ENCODE measurements around the gene AMDHD2. TPM values are rescaled to one million over a fixed set of nuclear protein-coding genes. Genes with fewer than 3 reads are reported as not detected.

The AMDHD2 gene
- total RNA-seq, 4 donors from 2014 or later = 12.3 to 18.1 (median 13.7) TPM

DNA sequence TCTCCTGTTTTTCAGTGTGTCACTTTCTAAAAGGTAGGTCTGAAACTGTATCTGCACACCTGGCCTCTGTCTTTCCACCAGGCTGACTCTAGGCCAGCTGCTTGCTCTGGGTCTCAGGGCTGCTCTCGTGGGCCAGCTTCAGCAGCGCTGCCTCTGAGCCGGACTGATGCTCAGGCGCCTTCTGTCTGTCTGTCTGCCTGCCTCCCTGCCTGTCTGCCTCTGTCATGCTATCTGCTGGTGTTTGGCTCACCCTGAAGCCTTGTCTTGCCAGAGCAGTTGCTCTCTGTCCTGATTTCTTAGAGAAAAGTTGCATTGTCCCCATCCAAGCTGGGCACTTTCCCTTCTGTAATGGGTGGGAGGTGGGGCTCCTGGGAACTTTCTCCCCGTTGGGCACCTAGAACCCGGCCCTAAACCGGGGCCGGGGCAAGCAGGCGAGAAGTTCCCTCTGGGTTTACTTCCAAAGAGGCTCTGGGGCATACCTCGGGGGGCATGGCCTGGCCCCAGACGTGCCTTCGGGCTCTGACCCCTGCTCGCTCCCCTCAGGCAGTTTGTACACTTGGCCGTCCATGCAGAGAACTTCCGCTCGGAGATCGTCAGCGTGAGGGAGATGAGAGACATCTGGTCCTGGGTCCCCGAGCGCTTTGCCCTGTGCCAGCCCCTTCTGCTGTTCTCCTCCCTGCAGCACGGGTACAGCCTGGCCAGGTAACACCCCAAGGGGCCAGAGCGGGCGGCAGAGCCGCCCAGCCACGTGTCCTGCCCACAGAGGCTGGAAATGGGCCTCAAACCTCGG is 22.3 kb upstream of the AMDHD2 start:
- peaks cover 30 to 36% of the 10 kb centered on the region in 2 donors for H3K4me1 ChIP-seq
- ATAC-seq = peak in 1 of 2 donors; percentile 22
- intact Hi-C loops (cut with DNase I; ENCODE audit: low total_unique reads) = loop anchor here (5.0 kb wide), 1 partner anchor 36 kb away; the partner anchor contains the start of gene TEDC2

DNA sequence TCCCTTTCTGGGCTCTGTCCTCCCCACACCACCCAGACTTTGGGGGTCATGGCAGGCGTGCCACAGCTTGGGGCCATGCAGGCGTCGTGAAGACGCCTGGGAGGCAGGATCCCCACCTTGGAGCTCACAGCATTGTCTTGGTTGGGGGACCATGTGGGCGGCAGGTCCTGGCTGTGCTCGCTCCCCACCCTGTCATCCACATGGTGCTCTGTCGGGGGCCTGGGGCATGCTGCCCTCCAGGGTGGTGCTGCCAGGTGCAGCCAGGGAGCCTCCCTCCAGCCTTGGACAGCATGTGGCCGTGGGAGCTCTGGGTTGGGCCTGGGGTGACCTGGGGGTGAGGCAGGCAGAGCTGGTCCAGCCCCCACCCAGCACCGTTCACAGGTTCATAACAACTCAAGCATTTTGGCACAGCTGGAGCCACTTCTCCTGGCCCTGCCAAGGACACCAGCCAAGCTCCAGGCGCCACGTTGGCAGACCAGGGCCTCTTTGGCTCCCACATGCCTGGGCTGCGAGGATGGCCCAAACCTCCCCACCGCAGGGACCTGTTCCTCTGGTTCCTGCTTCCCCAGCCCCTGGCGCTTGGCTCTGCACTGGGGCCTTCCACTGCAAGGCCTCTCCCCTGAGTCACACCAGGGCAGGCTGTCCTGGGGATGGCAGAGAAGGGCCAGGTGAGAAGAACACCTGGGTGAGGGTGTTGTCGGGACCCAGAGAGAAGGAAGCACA is 21.5 kb upstream of the AMDHD2 start:
- Histone ChIP-seq H3K27ac (peak overlapping the region in 2 of 4 donors; percentile 29 to 71), H3K36me3 (no peaks in the 10 kb centered on the region), H3K4me3 (no peak overlapping the region), H3K9me3 (no peaks in the 10 kb centered on the region), H3K4me1 (peaks cover 30 to 36% of the 10 kb centered on the region in 2 donors), H3K27me3 (no peaks in the 10 kb centered on the region)
- intact Hi-C loops (cut with DNase I; ENCODE audit: low total_unique reads) = loop anchor here (5.0 kb wide), 1 partner anchor 36 kb away; the partner anchor contains the start of gene TEDC2
- ATAC-seq (peak in 1 of 2 donors; percentile 33), DNase-seq (peak in 1 of 2 donors; percentile 59)
- no peak for TF ChIP-seq POLR2A (IDR thresholded peaks at IDR 0.05)
- TF ChIP-seq, protein P1, sequence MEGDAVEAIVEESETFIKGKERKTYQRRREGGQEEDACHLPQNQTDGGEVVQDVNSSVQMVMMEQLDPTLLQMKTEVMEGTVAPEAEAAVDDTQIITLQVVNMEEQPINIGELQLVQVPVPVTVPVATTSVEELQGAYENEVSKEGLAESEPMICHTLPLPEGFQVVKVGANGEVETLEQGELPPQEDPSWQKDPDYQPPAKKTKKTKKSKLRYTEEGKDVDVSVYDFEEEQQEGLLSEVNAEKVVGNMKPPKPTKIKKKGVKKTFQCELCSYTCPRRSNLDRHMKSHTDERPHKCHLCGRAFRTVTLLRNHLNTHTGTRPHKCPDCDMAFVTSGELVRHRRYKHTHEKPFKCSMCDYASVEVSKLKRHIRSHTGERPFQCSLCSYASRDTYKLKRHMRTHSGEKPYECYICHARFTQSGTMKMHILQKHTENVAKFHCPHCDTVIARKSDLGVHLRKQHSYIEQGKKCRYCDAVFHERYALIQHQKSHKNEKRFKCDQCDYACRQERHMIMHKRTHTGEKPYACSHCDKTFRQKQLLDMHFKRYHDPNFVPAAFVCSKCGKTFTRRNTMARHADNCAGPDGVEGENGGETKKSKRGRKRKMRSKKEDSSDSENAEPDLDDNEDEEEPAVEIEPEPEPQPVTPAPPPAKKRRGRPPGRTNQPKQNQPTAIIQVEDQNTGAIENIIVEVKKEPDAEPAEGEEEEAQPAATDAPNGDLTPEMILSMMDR (IDR thresholded peaks at IDR 0.05 in 4 of 5, conservative IDR thresholded peaks at IDR 0.05 in 1 of 5) = no peak
- in situ Hi-C loops (cut with MboI; ENCODE audit: low sequenced_read_pairs in 4 of 4) = loop anchor here in 2 of 4 donors (10.0 to 25.0 kb wide), 2 partner anchors 154 to 161 kb away; partner anchors contain the start of gene ABCA3 (in 2 of the 2)

More for the DNA sequence above, 22.3 kb upstream of the AMDHD2 start:
- Histone ChIP-seq H3K27ac (peak overlapping the region; percentile 11 to 71 (median 31)), H3K36me3 (no peaks in the 10 kb centered on the region), H3K4me3 (no peak overlapping the region), H3K9me3 (no peaks in the 10 kb centered on the region), H3K27me3 (no peaks in the 10 kb centered on the region)
- DNase-seq = no peak
- in situ Hi-C loops (cut with MboI; ENCODE audit: low sequenced_read_pairs in 4 of 4) = loop anchor here in 2 of 4 donors (10.0 to 25.0 kb wide), 2 partner anchors 153 to 161 kb away; partner anchors contain the start of gene ABCA3 (in 2 of the 2)
- no peak for TF ChIP-seq POLR2A (IDR thresholded peaks at IDR 0.05)
- TF ChIP-seq, protein P1 (IDR thresholded peaks at IDR 0.05 in 4 of 5, conservative IDR thresholded peaks at IDR 0.05 in 1 of 5) = no peak

DNA sequence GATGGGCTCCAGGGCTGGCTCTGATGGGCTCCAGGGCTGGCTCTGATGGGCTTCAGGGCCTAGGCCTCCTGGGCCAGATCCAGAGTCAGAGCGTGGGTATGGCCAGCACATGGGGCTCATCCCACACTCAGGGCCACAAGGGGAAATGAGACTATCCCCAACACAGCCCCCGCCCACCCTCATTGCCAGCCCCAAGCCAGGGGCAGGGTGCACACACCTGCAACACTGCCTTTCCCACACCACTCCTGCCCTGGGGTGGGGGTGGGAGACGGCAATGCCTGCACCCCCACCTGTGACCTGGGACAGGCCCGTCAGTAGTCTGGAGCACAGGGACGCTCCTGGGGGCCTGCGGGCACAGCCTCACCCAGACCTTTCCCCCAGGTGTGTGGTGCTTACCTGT is 20.7 kb upstream of the AMDHD2 start:
- no peak overlapping the region for H3K4me3 ChIP-seq
- ATAC-seq = no peak
- no peak for DNase-seq
- TF ChIP-seq POLR2A (IDR thresholded peaks at IDR 0.05) = no peak
- TF ChIP-seq, protein P1 (IDR thresholded peaks at IDR 0.05 in 4 of 5, conservative IDR thresholded peaks at IDR 0.05 in 1 of 5) = no peak
- H3K4me1 ChIP-seq = peaks cover 30 to 36% of the 10 kb centered on the region in 2 donors
- H3K27me3 ChIP-seq = no peaks in the 10 kb centered on the region
- H3K9me3 ChIP-seq = no peaks in the 10 kb centered on the region
- in situ Hi-C loops (cut with MboI; ENCODE audit: low sequenced_read_pairs in 4 of 4) (loop anchor here in 2 of 4 donors (10.0 to 25.0 kb wide), 2 partner anchors 155 to 162 kb away; partner anchors contain the start of gene ABCA3 (in 2 of the 2)), intact Hi-C loops (cut with DNase I; ENCODE audit: low total_unique reads) (loop anchor here (5.0 kb wide), 1 partner anchor 37 kb away; the partner anchor contains the start of gene TEDC2)
- H3K27ac ChIP-seq = peak overlapping the region in 1 of 4 donors; percentile 71
- no peaks in the 10 kb centered on the region for H3K36me3 ChIP-seq

DNA sequence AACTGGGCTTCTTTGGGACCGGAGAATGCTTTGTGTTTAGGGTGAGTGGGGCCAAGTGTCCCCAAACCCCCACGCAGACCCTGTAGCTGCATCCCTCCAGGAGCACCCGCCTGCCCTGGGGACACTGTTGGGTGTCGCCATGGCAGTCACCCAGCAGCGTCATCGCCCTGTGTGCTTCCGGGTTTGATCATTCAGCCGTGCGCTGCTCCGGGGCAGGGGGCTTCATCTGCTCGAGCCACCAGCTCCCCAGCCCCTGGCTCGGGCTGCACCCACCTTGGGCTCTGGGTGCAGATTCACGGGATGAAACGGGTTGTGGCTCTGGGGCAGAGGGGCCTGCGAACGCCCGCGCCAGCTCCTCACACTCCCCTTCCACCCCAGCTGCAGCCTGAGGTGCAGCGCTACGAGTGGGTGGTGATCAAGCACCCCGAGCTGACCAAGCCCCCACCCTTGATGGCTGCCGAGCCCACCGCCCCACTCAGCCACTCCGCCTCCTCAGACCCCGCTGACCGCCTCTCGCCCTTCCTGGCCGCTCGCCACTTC is 20.2 kb upstream of the AMDHD2 start:
- no peak overlapping the region for H3K4me3 ChIP-seq
- H3K36me3 ChIP-seq = no peaks in the 10 kb centered on the region
- DNase-seq = no peak
- TF ChIP-seq, protein P1 (IDR thresholded peaks at IDR 0.05 in 4 of 5, conservative IDR thresholded peaks at IDR 0.05 in 1 of 5) = no peak
- TF ChIP-seq POLR2A (IDR thresholded peaks at IDR 0.05) = no peak
- H3K4me1 ChIP-seq = peaks cover 30 to 36% of the 10 kb centered on the region in 2 donors
- H3K27me3 ChIP-seq = no peaks in the 10 kb centered on the region
- intact Hi-C loops (cut with DNase I; ENCODE audit: low total_unique reads) = loop anchor here (5.0 kb wide), 3 partner anchors 38 to 303 kb away; partner anchors contain the start of genes CASKIN1, CCNF and TEDC2
- no peaks in the 10 kb centered on the region for H3K9me3 ChIP-seq
- in situ Hi-C loops (cut with MboI; ENCODE audit: low sequenced_read_pairs in 4 of 4) = loop anchor here in 3 of 4 donors (10.0 to 25.0 kb wide), 3 partner anchors 155 to 165 kb away; partner anchors contain the start of gene ABCA3 (in 2 of the 3)
- no peak for ATAC-seq
- H3K27ac ChIP-seq = no peak overlapping the region
